DND-41 (cell line): ENCODE measurements around the gene PRKCD.

Experiments
- ATAC-seq: fragments of 200-7000 bp; cut with Tn5 transposase; 3 replicates; pipeline ENCODE4 v1.9.1; 2021; ENCODE audit warnings: low read depth; ENCODE audit not compliant: insufficient read depth
- DNase-seq: peaks from one replicate; pipeline ENCODE4 v3.0.0-alpha.2; 2020
- H2AFZ ChIP-seq: 2 replicates; pipeline ENCODE4 v1.6.0; 2012; ENCODE audit warnings: low read depth, low read length
- H3K27ac ChIP-seq: 2 replicates; pipeline ENCODE4 v1.5.1; 2012; ENCODE audit warnings: low read length, inconsistent platforms
- H3K27me3 ChIP-seq: fragments of 200-600 bp; sonication (generic); 2 replicates; pipeline ENCODE4 v1.6.0; 2012; ENCODE audit warnings: low read length, mild to moderate bottlenecking, inconsistent platforms; ENCODE audit not compliant: insufficient read depth, poor library complexity
- H3K36me3 ChIP-seq: 2 replicates; pipeline ENCODE4 v1.5.1; 2012; ENCODE audit warnings: low read length, inconsistent platforms; ENCODE audit not compliant: insufficient read depth
- H3K4me1 ChIP-seq: 2 replicates; pipeline ENCODE4 v1.5.1; 2012; ENCODE audit warnings: mild to moderate bottlenecking, low read length; ENCODE audit not compliant: insufficient read depth
- H3K4me2 ChIP-seq: 2 replicates; pipeline ENCODE4 v1.6.0; 2012; ENCODE audit warnings: mild to moderate bottlenecking, moderate library complexity, low read length, inconsistent platforms; ENCODE audit not compliant: insufficient read depth
- H3K4me3 ChIP-seq, 2 experiments: fragments of 200-600 bp in 1 of 2; shearing (Covaris generic) in 1 of 2; 2 replicates each; pipeline ENCODE4 v1.5.1; 2012 to 2016; ENCODE audit warnings: inconsistent platforms in 2 of 2, low read length in 2 of 2, mild to moderate bottlenecking in 2 of 2, low read depth in 1 of 2, moderate library complexity in 1 of 2
- H3K79me2 ChIP-seq: 2 replicates; pipeline ENCODE4 v1.6.0; 2012; ENCODE audit warnings: low read length, inconsistent platforms; ENCODE audit not compliant: insufficient read depth
- H3K9ac ChIP-seq: 2 replicates; pipeline ENCODE4 v1.6.0; 2012; ENCODE audit warnings: low read depth, mild to moderate bottlenecking, inconsistent platforms, low read length, moderate library complexity
- H3K9me3 ChIP-seq: 2 replicates; pipeline ENCODE4 v1.5.1; 2012; ENCODE audit warnings: low read length, moderate library complexity, mild to moderate bottlenecking, inconsistent platforms; ENCODE audit not compliant: insufficient read depth, severe bottlenecking
- H4K20me1 ChIP-seq: 2 replicates; pipeline ENCODE4 v1.6.0; 2012; ENCODE audit warnings: low read length; ENCODE audit not compliant: insufficient read depth
- CTCF ChIP-seq: IDR thresholded peaks from 2 replicates; pipeline ENCODE4 v1.5.1; 2012; ENCODE audit warnings: borderline replicate concordance, low read length, moderate library complexity, mild to moderate bottlenecking; ENCODE audit not compliant: poor library complexity, severe bottlenecking; ENCODE audit errors: extremely low read depth
- EZH2 ChIP-seq: IDR thresholded peaks from 3 replicates; pipeline ENCODE4 v1.6.1; 2012; ENCODE audit warnings: borderline replicate concordance, low read depth, mild to moderate bottlenecking, moderate library complexity, low read length, inconsistent platforms; ENCODE audit not compliant: severe bottlenecking

PRKCD gene

GRCh38 chr3:53236112-53236841 is 75.3 kb downstream of the PRKCD start:
- Histone ChIP-seq H2AFZ (no peak overlapping the region), H3K27me3 (no peaks in the 10 kb centered on the region), H3K27ac (peak overlapping the region; percentile 62), H3K4me2 (no peak overlapping the region), H3K9me3 (no peaks in the 10 kb centered on the region), H4K20me1 (peaks cover 65% of the 10 kb centered on the region), H3K36me3 (peaks cover 98% of the 10 kb centered on the region), H3K4me3 (no peak overlapping the region), H3K79me2 (peaks cover 12% of the 10 kb centered on the region), H3K4me1 (no peaks in the 10 kb centered on the region), H3K9ac (no peak overlapping the region)
- no peak; the same call in 2 of the 3 replicates for ATAC-seq
- TF ChIP-seq CTCF (no peak), EZH2 (no peak)
- DNase-seq, result no peak

GRCh38 chr3:53238051-53238850 is 77.2 kb downstream of the PRKCD start:
- no peak for DNase-seq
- H3K27ac ChIP-seq, result no peak overlapping the region

GRCh38 chr3:53238886-53239285 is 77.9 kb downstream of the PRKCD start:
- no peak overlapping the region for H3K4me2 ChIP-seq
- H3K4me3 ChIP-seq, result no peak overlapping the region
- peaks cover 74% of the 10 kb centered on the region for H4K20me1 ChIP-seq
- TF ChIP-seq EZH2 (no peak), CTCF (no peak)
- no peaks in the 10 kb centered on the region for H3K4me1 ChIP-seq
- no peaks in the 10 kb centered on the region for H3K9me3 ChIP-seq
- no peak for DNase-seq
- H3K79me2 ChIP-seq, result peaks cover 38% of the 10 kb centered on the region
- H2AFZ ChIP-seq, result no peak overlapping the region
- H3K27me3 ChIP-seq, result no peaks in the 10 kb centered on the region
- H3K9ac ChIP-seq, result no peak overlapping the region
- no peak for ATAC-seq
- H3K27ac ChIP-seq, result no peak overlapping the region
- H3K36me3 ChIP-seq, result peaks cover 96% of the 10 kb centered on the region

More at GRCh38 chr3:53238051-53238850, 77.2 kb downstream of the PRKCD start:
- Histone ChIP-seq H3K4me2 (no peak overlapping the region), H3K27me3 (no peaks in the 10 kb centered on the region), H2AFZ (no peak overlapping the region), H3K9me3 (no peaks in the 10 kb centered on the region), H4K20me1 (peaks cover 71% of the 10 kb centered on the region), H3K9ac (no peak overlapping the region), H3K4me1 (no peaks in the 10 kb centered on the region), H3K4me3 (no peak overlapping the region), H3K79me2 (peaks cover 32% of the 10 kb centered on the region), H3K36me3 (peaks cover 96% of the 10 kb centered on the region)
- no peak for ATAC-seq
- TF ChIP-seq CTCF (no peak), EZH2 (no peak)
